Stimulated activated CD4-positive, alpha-beta T cell treated with anti-CD3 and anti-CD28 coated beads, Interleukin-4, amount 100 ng/mL, for 48 hours (primary cell): ENCODE data around the gene RPL36.
"Not testable (repeated sequence)": the region's sequence is repeated elsewhere in the genome, so short reads cannot be mapped to it uniquely, and the experiment has no call there.

Source experiments
- DNase-seq, 2 donors: peaks; one replicate each; pipeline ENCODE4 v3.0.0-alpha.2; 2020; ENCODE audit warnings: low read depth in 2 of 2

Gene RPL36

GRCh38 chr19:5706876-5707573 is 16.9 kb downstream of the RPL36 start:
- no peak for DNase-seq

- no peak for DNase-seq
These were observed 17.8 kb downstream of the RPL36 start for GRCh38 chr19:5707576-5708575.

- DNase-seq = no peak
These were observed 20.9 kb downstream of the RPL36 start for GRCh38 chr19:5711025-5711424.

GRCh38 chr19:5711713-5712161 is 21.6 kb downstream of the RPL36 start:
- no peak for DNase-seq

GRCh38 chr19:5713228-5713627 is 23.1 kb downstream of the RPL36 start:
- no peak for DNase-seq

GRCh38 chr19:5714816-5715215 is 24.7 kb downstream of the RPL36 start:
- no peak for DNase-seq

GRCh38 chr19:5717215-5717935 is 27.3 kb downstream of the RPL36 start:
- DNase-seq = no peak

GRCh38 chr19:5718037-5718578 is 28.0 kb downstream of the RPL36 start:
- DNase-seq = peak; percentile 50 to 66

- DNase-seq = peak; percentile 49 to 67
These were observed 28.6 kb downstream of the RPL36 start for GRCh38 chr19:5718579-5719273.

GRCh38 chr19:5719274-5719960 is 29.3 kb downstream of the RPL36 start:
- DNase-seq = no peak

GRCh38 chr19:5719961-5720790 is 30.1 kb downstream of the RPL36 start, which contains the start of the genes CATSPERD and LONP1:
CATSPERD (plus strand) TSS chr19:5720637; CDS start chr19:5720738, 101 bp downstream.
LONP1 (minus strand) TSS chr19:5720146; CDS start chr19:5720132, 14 bp downstream.
- DNase-seq = peak; percentile 97

- no peak for DNase-seq
These were observed 37.5 kb downstream of the RPL36 start for GRCh38 chr19:5727453-5728050.

- not testable (repeated sequence) for DNase-seq
These were observed 43.1 kb downstream of the RPL36 start for GRCh38 chr19:5733172-5733571.

- DNase-seq = no peak
These were observed 48.3 kb downstream of the RPL36 start for GRCh38 chr19:5738423-5738822.
